T-helper 17 cell (primary cell): Measurements from ENCODE around the gene RBPMS2. TPM values are rescaled to one million over a fixed set of nuclear protein-coding genes. Genes with fewer than 3 reads are reported as not detected.

Source experiments
- ATAC-seq: fragments of 150-1000 bp; cut with Tn5 transposase; 2 replicates; pipeline ENCODE4 v1.10.0; 2021; ENCODE audit warnings: mild to moderate bottlenecking, moderate library complexity
- DNase-seq, 3 donors: peaks; one replicate each; pipeline versions ENCODE4 v3.0.0 to v3.0.0-alpha.2; 2020 to 2021
- H3K9me3 ChIP-seq: one replicate; pipeline ENCODE4 v1.7.0; 2013; ENCODE audit warnings: low read length, mild to moderate bottlenecking; ENCODE audit not compliant: control insufficient read depth, poor library complexity, severe bottlenecking
- H3K27ac Mint-ChIP-seq: one replicate; pipeline ENCODE4 v1.8.0; 2022; ENCODE audit warnings: mild to moderate bottlenecking, moderate library complexity, mixed read lengths
- H3K27me3 Mint-ChIP-seq: one replicate; pipeline ENCODE4 v1.8.0; 2022; ENCODE audit warnings: mixed read lengths
- H3K36me3 Mint-ChIP-seq: one replicate; pipeline ENCODE4 v1.8.0; 2022; ENCODE audit warnings: low read depth, mixed read lengths
- H3K4me1 Mint-ChIP-seq: one replicate; pipeline ENCODE4 v1.8.0; 2022; ENCODE audit warnings: mild to moderate bottlenecking, mixed read lengths
- H3K4me3 Mint-ChIP-seq: one replicate; pipeline ENCODE4 v1.8.0; 2022; ENCODE audit warnings: mild to moderate bottlenecking, moderate library complexity, mixed read lengths
- total RNA-seq, 4 donors: library from RNA in 2 of 4; stranded (reverse) in 2 of 4; gene quantifications; one replicate each; pipeline ENCODE4 v1.2.3 and lab custom pipeline; 2022 to 2026

RBPMS2 gene
- total RNA-seq, 2 donors from 2014 or later = 0.52 to 1.1 TPM

GRCh38 chr15:64698823-64699222 lies 76.6 kb downstream of the RBPMS2 start:
- H3K9me3 ChIP-seq = no peaks in the 10 kb centered on the region
- Mint-ChIP-seq H3K4me3 (peak overlapping the region; percentile 69), H3K36me3 (peaks cover 3% of the 10 kb centered on the region), H3K27me3 (no peaks in the 10 kb centered on the region), H3K27ac (peak overlapping the region; percentile 92), H3K4me1 (peaks cover 60% of the 10 kb centered on the region)
- DNase-seq = no peak
- ATAC-seq = no peak

DNA sequence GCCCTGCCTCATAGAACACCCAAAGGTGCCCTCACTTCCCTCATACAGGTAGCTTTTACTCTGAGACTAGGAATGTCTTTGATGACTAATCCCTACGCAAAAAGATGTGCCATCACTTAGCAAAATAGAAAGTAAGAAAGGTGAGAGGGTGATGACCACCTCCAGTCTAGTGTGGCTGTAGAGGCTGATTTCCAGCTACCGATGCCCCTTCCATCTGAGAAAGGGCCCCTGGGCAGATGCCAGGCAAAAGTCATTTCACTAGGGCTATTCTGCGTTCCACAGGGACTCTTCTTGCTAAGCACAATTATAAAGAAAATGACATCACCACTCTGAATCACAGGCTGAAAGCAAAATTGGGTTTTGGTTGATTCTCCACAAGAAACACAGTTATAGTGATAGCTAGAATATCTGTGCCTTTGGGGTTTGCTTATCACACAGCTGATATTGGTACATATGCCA lies 77.4 kb downstream of the RBPMS2 start:
- peaks cover 3% of the 10 kb centered on the region for H3K36me3 Mint-ChIP-seq
- no peaks in the 10 kb centered on the region for H3K9me3 ChIP-seq
- peaks cover 54% of the 10 kb centered on the region for H3K4me1 Mint-ChIP-seq
- no peak overlapping the region for H3K4me3 Mint-ChIP-seq
- no peaks in the 10 kb centered on the region for H3K27me3 Mint-ChIP-seq
- peak overlapping the region; percentile 92 for H3K27ac Mint-ChIP-seq
- ATAC-seq = no peak
- DNase-seq = no peak

GRCh38 chr15:64696481-64696880 lies 78.9 kb downstream of the RBPMS2 start:
- H3K27ac Mint-ChIP-seq = peak overlapping the region; percentile 92
- DNase-seq (no peak), ATAC-seq (no peak)
- H3K4me1 Mint-ChIP-seq = peaks cover 44% of the 10 kb centered on the region
- H3K27me3 Mint-ChIP-seq = no peaks in the 10 kb centered on the region
- peak overlapping the region; percentile 39 for H3K4me3 Mint-ChIP-seq
- H3K9me3 ChIP-seq = no peaks in the 10 kb centered on the region
- peaks cover 3% of the 10 kb centered on the region for H3K36me3 Mint-ChIP-seq

GRCh38 chr15:64695561-64695992 lies 79.8 kb downstream of the RBPMS2 start:
- H3K27ac Mint-ChIP-seq = peak overlapping the region; percentile 92
- H3K9me3 ChIP-seq = no peaks in the 10 kb centered on the region
- ATAC-seq = peak; percentile 71
- H3K4me1 Mint-ChIP-seq = peaks cover 34% of the 10 kb centered on the region
- DNase-seq = no peak
- no peaks in the 10 kb centered on the region for H3K27me3 Mint-ChIP-seq
- peaks cover 3% of the 10 kb centered on the region for H3K36me3 Mint-ChIP-seq
- H3K4me3 Mint-ChIP-seq = peak overlapping the region; percentile 15

DNA sequence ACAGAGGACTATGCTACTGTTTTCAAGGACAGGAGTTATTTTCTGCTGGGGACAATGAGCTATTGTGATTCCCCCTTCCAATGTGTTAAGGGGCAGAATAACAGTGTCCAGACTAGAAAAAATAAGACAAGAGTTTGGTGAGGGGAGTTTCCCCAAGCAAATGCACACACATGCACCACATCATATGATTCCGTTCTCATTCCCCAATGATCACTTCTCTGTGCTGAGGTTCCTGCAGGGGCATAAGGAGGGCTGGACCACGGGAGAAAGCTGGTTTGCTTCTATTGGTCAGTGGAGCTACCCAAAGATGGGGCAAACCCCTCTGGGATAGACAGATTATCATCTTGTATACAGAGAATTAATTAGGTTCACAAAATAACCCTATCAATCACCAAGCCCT lies 80.6 kb downstream of the RBPMS2 start:
- Mint-ChIP-seq H3K27ac (no peak overlapping the region), H3K4me3 (no peak overlapping the region), H3K27me3 (no peaks in the 10 kb centered on the region), H3K36me3 (no peaks in the 10 kb centered on the region), H3K4me1 (peaks cover 27% of the 10 kb centered on the region)
- DNase-seq = no peak
- H3K9me3 ChIP-seq = no peaks in the 10 kb centered on the region
- ATAC-seq = no peak

- no peak overlapping the region for H3K4me3 Mint-ChIP-seq
- peaks cover 12% of the 10 kb centered on the region for H3K4me1 Mint-ChIP-seq
- H3K27ac Mint-ChIP-seq = no peak overlapping the region
- peaks cover under 1% of the 10 kb centered on the region for H3K36me3 Mint-ChIP-seq
- no peak for ATAC-seq
- H3K27me3 Mint-ChIP-seq = no peaks in the 10 kb centered on the region
- H3K9me3 ChIP-seq = no peaks in the 10 kb centered on the region
- no peak for DNase-seq
These were observed 82.3 kb downstream of the RBPMS2 start for GRCh38 chr15:64693134-64693533.

DNA sequence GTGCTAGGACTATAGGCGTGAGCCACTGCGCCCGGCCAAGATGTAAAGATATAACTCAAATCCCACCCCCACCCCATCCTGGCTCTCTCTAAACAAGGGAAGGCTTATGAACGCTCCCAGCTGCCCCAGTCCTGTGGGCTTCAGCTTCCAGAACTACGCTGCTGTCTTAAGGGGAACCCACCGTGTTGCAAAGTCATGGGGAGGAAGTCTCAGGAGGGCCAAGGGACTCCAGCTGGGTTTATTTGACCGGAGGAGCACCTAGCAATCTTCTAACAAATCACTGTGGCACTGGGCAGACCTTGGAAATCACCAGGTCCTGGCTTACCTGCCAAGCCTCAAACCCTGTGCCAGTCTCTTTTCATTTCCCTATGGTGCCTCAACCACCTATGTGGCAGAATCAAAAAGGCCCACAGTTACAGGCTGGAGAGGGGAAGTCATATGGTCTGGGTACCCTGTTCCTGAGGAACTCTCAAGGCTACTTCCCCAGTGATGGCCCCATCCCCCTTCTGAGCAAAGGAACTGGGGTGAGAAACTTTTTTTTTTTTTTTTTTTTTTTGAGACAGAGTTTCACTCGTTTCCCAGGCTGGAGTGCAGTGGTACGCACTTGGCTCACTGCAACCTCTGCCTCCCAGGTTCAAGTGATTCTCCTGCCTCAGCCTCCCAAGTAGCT lies 83.4 kb downstream of the RBPMS2 start:
- no peaks in the 10 kb centered on the region for H3K9me3 ChIP-seq
- Mint-ChIP-seq H3K27ac (no peak overlapping the region), H3K4me1 (peaks cover 6% of the 10 kb centered on the region), H3K27me3 (no peaks in the 10 kb centered on the region), H3K36me3 (peaks cover 3% of the 10 kb centered on the region), H3K4me3 (no peak overlapping the region)
- no peak for DNase-seq
- ATAC-seq = no peak

- Mint-ChIP-seq H3K4me1 (peaks cover 6% of the 10 kb centered on the region), H3K27ac (no peak overlapping the region), H3K36me3 (peaks cover 3% of the 10 kb centered on the region)
These were observed 84.7 kb downstream of the RBPMS2 start for GRCh38 chr15:64690578-64691296.

DNA sequence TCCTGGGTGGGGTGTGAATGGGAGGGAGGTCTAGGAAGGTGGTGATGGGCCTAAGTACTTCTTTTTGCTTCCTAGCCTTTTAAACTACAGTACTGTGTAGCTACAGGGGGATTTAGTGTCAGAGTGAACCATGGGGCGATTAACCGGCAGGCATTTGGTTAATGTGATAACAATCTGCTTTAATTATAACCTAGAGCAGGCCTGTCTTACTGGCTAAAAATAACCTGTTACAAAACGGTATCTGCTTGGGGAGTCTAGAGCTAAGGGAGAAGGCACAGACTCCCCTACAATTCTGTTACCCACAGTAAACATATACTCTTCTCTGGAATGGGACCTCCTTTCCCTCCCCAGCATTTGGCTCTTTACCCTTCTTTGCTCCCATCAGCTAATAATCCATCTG lies 85.4 kb downstream of the RBPMS2 start:
- H3K27ac Mint-ChIP-seq = no peak overlapping the region
- peaks cover 3% of the 10 kb centered on the region for H3K36me3 Mint-ChIP-seq

More at GRCh38 chr15:64690578-64691296, 84.7 kb downstream of the RBPMS2 start:
- Mint-ChIP-seq H3K27me3 (no peaks in the 10 kb centered on the region), H3K4me3 (no peak overlapping the region)
- ATAC-seq (no peak), DNase-seq (no peak)
- no peaks in the 10 kb centered on the region for H3K9me3 ChIP-seq

More for the DNA sequence above, 85.4 kb downstream of the RBPMS2 start:
- no peaks in the 10 kb centered on the region for H3K9me3 ChIP-seq
- H3K4me3 Mint-ChIP-seq = no peak overlapping the region
- ATAC-seq (no peak), DNase-seq (no peak)
- H3K4me1 Mint-ChIP-seq = peaks cover 2% of the 10 kb centered on the region
- H3K27me3 Mint-ChIP-seq = no peaks in the 10 kb centered on the region

Other genes with a start within 250 kb of the RBPMS2 start
- under 1 TPM; 0.44 to 0.45 TPM for gene PIF1, start 50.1 kb upstream of the RBPMS2 start, total RNA-seq
- gene PLEKHO2, start 66.3 kb upstream of the RBPMS2 start, total RNA-seq = 10 to 100 TPM; 16.3 to 18.2 TPM
- gene ANKDD1A, start 136.3 kb upstream of the RBPMS2 start, total RNA-seq = 1 to 10 TPM; 3.0 to 8.9 TPM
- 10 to 100 TPM; 42.4 to 48.6 TPM for gene SPG21, start 214.3 kb upstream of the RBPMS2 start, total RNA-seq